Measurements from ENCODE around the gene CXorf58. TPM values are rescaled to one million over a fixed set of nuclear protein-coding genes. Genes with fewer than 3 reads are reported as not detected.

CXorf58 gene
- total RNA-seq, 2 experiments from 2014 or later, result not detected

DNA sequence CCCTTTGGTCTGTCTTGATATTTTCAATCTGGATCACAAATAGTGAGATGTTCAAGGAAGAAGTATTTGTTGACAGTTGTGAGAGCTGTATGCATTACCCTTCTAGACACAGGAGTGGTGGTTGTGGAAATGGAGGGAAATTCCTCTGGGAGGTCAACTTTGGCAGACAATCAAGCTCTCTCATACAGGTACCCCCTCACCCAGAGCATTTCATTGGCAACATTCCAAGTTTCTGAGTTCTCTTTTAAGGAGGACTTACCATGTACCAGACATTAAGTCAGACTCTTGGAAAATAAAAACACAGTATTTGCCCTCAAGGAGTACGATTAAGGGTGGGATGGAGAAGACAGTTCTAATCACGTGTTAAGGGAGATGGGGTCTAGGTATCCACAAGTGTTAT, 73.9 kb downstream of the CXorf58 start:
- ChIA-PET POLR2A (no interaction called here), CTCF (interaction anchor here (1.7 kb wide), 1 partner anchor 72 kb away, joined by 3 read pairs; no protein-coding TSS in a partner anchor)
- H3K9me3 Mint-ChIP-seq, result no peaks in the 10 kb centered on the region
- H3K4me1 Mint-ChIP-seq, result peaks cover 3% of the 10 kb centered on the region
- peaks cover 21% of the 10 kb centered on the region for H3K36me3 Mint-ChIP-seq (ENCODE audit: low read depth)
- H3K4me3 Mint-ChIP-seq, result no peak overlapping the region
- H3K27me3 Mint-ChIP-seq, result no peaks in the 10 kb centered on the region
- no peak for DNase-seq
- no peak overlapping the region for H3K27ac Mint-ChIP-seq

DNA sequence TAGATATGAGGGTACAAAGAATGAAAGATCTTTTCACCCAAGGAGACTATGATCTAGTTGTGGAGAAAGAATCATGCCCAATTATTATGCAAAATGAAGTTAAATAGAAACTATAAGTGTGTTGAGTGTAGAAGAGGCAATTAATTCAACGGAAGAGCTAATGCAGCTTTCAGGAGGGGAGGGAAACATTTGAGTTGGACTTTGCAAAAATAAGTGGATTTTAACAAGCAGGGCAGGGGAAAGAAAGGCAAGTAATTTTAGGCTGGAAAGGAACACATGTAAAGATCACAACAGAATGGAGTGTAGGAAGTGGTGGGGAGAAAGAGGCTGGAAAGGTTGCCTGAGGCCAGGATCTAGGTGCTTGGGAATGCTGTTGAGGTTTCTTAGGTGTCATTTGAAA, 75.1 kb downstream of the CXorf58 start:
- ChIA-PET CTCF (no interaction called here), POLR2A (interaction anchor here (0.6 kb wide), 1 partner anchor 182 kb away, joined by 3 read pairs; no protein-coding TSS in a partner anchor)
- H3K27ac Mint-ChIP-seq, result no peak overlapping the region
- H3K4me1 Mint-ChIP-seq, result peaks cover 3% of the 10 kb centered on the region
- no peaks in the 10 kb centered on the region for H3K9me3 Mint-ChIP-seq
- no peaks in the 10 kb centered on the region for H3K27me3 Mint-ChIP-seq
- peaks cover 25% of the 10 kb centered on the region for H3K36me3 Mint-ChIP-seq (ENCODE audit: low read depth)
- no peak overlapping the region for H3K4me3 Mint-ChIP-seq
- DNase-seq, result no peak

Other genes with a start within 250 kb of the CXorf58 start
- gene PRDX4, start 240.5 kb upstream of the CXorf58 start, total RNA-seq, result 10 to 100 TPM; 34.8 to 35.0 TPM
- 10 to 100 TPM; 37.3 to 39.5 TPM for gene ACOT9, start 164.7 kb upstream of the CXorf58 start, total RNA-seq
- 100 to 1,000 TPM; 205 to 218 TPM for gene SAT1, start 124.8 kb upstream of the CXorf58 start, total RNA-seq
- 10 to 100 TPM; 25.1 to 26.3 TPM for gene APOO, start 68 bp upstream of the CXorf58 start, total RNA-seq
- 1 to 10 TPM; 9.3 TPM for gene KLHL15, start 119.2 kb downstream of the CXorf58 start, total RNA-seq
- gene EIF2S3, start 146.9 kb downstream of the CXorf58 start, total RNA-seq, result 100 to 1,000 TPM; 172 to 179 TPM
- gene ZFX, start 241.7 kb downstream of the CXorf58 start, total RNA-seq, result 10 to 100 TPM; 40.8 to 43.3 TPM